ENCODE data around the gene SNAI3.
A peak's percentile ranks its signal among the peaks of the same experiment; 100 is the strongest.

Gene SNAI3

GRCh38 chr16:88721236-88721635 is 34.9 kb upstream of the SNAI3 start:
- DNase-seq, result no peak

- DNase-seq, result no peak
Measured at GRCh38 chr16:88720396-88720970, 34.2 kb upstream of the SNAI3 start.

GRCh38 chr16:88719933-88720296 is 33.6 kb upstream of the SNAI3 start:
- no peak for DNase-seq

GRCh38 chr16:88719267-88719932 is 33.1 kb upstream of the SNAI3 start:
- DNase-seq, result no peak

GRCh38 chr16:88718178-88718577 is 31.9 kb upstream of the SNAI3 start:
- DNase-seq, result no peak

GRCh38 chr16:88716601-88717001 is 30.3 kb upstream of the SNAI3 start:
- no peak for DNase-seq

- no peak for DNase-seq
Measured at GRCh38 chr16:88716201-88716600, 29.9 kb upstream of the SNAI3 start.

- no peak for DNase-seq
Measured at GRCh38 chr16:88715312-88716190, 29.2 kb upstream of the SNAI3 start.

GRCh38 chr16:88714420-88715302 is 28.4 kb upstream of the SNAI3 start:
- DNase-seq, result no peak

- DNase-seq, result no peak
Measured at GRCh38 chr16:88713568-88714419, 27.5 kb upstream of the SNAI3 start.

- DNase-seq, result no peak
Measured at GRCh38 chr16:88713054-88713453, 26.7 kb upstream of the SNAI3 start.

GRCh38 chr16:88712362-88712979 is 26.2 kb upstream of the SNAI3 start:
- no peak for DNase-seq

GRCh38 chr16:88711750-88712340 is 25.5 kb upstream of the SNAI3 start:
- no peak for DNase-seq

GRCh38 chr16:88710556-88710955 is 24.2 kb upstream of the SNAI3 start:
- no peak for DNase-seq

- DNase-seq, result no peak
Measured at GRCh38 chr16:88706965-88707826, 20.9 kb upstream of the SNAI3 start.

GRCh38 chr16:88706229-88706964 is 20.1 kb upstream of the SNAI3 start, which contains the start of the genes CTU2 and RNF166:
TSS of gene CTU2 (plus strand) at chr16:88706503. CDS start at chr16:88706531, 28 bp downstream.
TSS of gene RNF166 (minus strand) at chr16:88706408. CDS start at chr16:88706325, 83 bp downstream.
- DNase-seq, result peak; percentile 95

- DNase-seq, result no peak
Measured at GRCh38 chr16:88705801-88706228, 19.5 kb upstream of the SNAI3 start.

GRCh38 chr16:88705076-88705684 is 18.9 kb upstream of the SNAI3 start:
- peak; percentile 32 for DNase-seq

Data from eye (tissue), 1 donor.